GM12878 (cell line): ENCODE results near the gene USP11. TPM values are rescaled to one million over a fixed set of nuclear protein-coding genes. Genes with fewer than 3 reads are reported as not detected.

ENCODE experiments used
- ATAC-seq: fragments of 200-7000 bp; cut with Tn5 transposase; 3 replicates; pipeline ENCODE4 v1.9.1; 2020; ENCODE audit warnings: mild to moderate bottlenecking, moderate library complexity
- BruUV-seq: library from RNA; stranded (reverse); fragments of 400-500 nt; replicated peaks from 2 replicates; lab custom pipeline; 2021; lab: Mats Ljungman, UMichigan
- CTCF ChIA-PET: fragments of 300-600 bp; sonication (Branson Sonifier 250); formaldehyde crosslinking; extraction: SDS; loops from one replicate; lab custom pipeline; 2021; ENCODE audit warnings: inconsistent platforms; lab: Yijun Ruan, JAX
- POLR2A ChIA-PET: fragments of 350-600 bp; formaldehyde crosslinking; extraction: SDS; loops from one replicate; lab custom pipeline; 2021; ENCODE audit warnings: inconsistent platforms; lab: Charles Lee
- RAD21 ChIA-PET: fragments of 300-600 bp; sonication (Branson Sonifier 250); formaldehyde crosslinking; loops from one replicate; lab custom pipeline; 2023; ENCODE audit warnings: antibody characterized with exemption; ENCODE audit not compliant: unreplicated experiment; lab: Charles Lee
- SMC1A ChIA-PET: fragments of 300-600 bp; sonication (Branson Sonifier 250); formaldehyde crosslinking; loops from one replicate; lab custom pipeline; 2023; ENCODE audit not compliant: unreplicated experiment, uncharacterized antibody; lab: Charles Lee
- DNase-seq: peaks from one replicate; pipeline ENCODE4 v3.0.0-alpha.2; 2011; ENCODE audit warnings: low read depth, low spot score
- FAIRE-seq: peaks from 3 replicates; lab custom pipeline; 2011; peaks lifted over from hg19 to GRCh38; lab: Jason Lieb, UNC
- H2AFZ ChIP-seq: 2 replicates; pipeline ENCODE4 v1.6.0; 2011; ENCODE audit warnings: low read depth, low read length, control low read depth; ENCODE audit not compliant: control insufficient read depth
- H3K27ac ChIP-seq: 2 replicates; pipeline ENCODE4 v1.5.1; 2011; ENCODE audit warnings: control low read depth; ENCODE audit not compliant: control insufficient read depth, insufficient read depth
- H3K27me3 ChIP-seq, 2 experiments: replicated peaks in 1 of 2; 2 replicates each; pipeline versions ENCODE4 v1.6.0 to v1.6.1; 2011; ENCODE audit warnings: low read length in 1 of 2; ENCODE audit not compliant: control insufficient read depth in 2 of 2, insufficient read depth in 2 of 2
- H3K36me3 ChIP-seq, 2 experiments: 2 replicates each; pipeline ENCODE4 v1.5.1; 2011; ENCODE audit warnings: low read length in 1 of 2; ENCODE audit not compliant: control insufficient read depth in 2 of 2, insufficient read depth in 2 of 2
- H3K4me1 ChIP-seq: 2 replicates; pipeline ENCODE4 v1.6.1; 2011; ENCODE audit warnings: mild to moderate bottlenecking, low read length, moderate library complexity, mixed read lengths; ENCODE audit not compliant: control insufficient read depth, insufficient read depth
- H3K4me2 ChIP-seq: 2 replicates; pipeline ENCODE4 v1.6.0; 2011; ENCODE audit warnings: control low read depth; ENCODE audit not compliant: control insufficient read depth, insufficient read depth
- H3K4me3 ChIP-seq: fragments of 200-600 bp; sonication (generic); 2 replicates; pipeline ENCODE4 v1.5.1; 2016
- H3K79me2 ChIP-seq: 2 replicates; pipeline ENCODE4 v1.6.0; 2011; ENCODE audit warnings: low read length; ENCODE audit not compliant: control insufficient read depth, insufficient read depth
- H3K9ac ChIP-seq: 2 replicates; pipeline ENCODE4 v1.8.0; 2011; ENCODE audit warnings: low read length, control low read depth, mixed read lengths; ENCODE audit not compliant: control insufficient read depth, insufficient read depth
- H3K9me3 ChIP-seq: replicated peaks from 3 replicates; pipeline ENCODE4 v1.5.1; 2011; ENCODE audit warnings: mild to moderate bottlenecking, low read length; ENCODE audit not compliant: control insufficient read depth, insufficient read depth
- H4K20me1 ChIP-seq: 2 replicates; pipeline ENCODE4 v1.6.0; 2011; ENCODE audit not compliant: control insufficient read depth, insufficient read depth
- ASH2L ChIP-seq: fragments of 300-600, 200-600 bp; sonication (generic); IDR thresholded peaks from 2 replicates; pipeline ENCODE4 v1.6.1; 2017; ENCODE audit warnings: low read depth, mild to moderate bottlenecking, borderline replicate concordance
- BRCA1 ChIP-seq: IDR thresholded peaks from 2 replicates; pipeline ENCODE4 v1.6.1; 2011; ENCODE audit warnings: low read depth, low read length, improper control_type of control experiment
- HCFC1 ChIP-seq: fragments of 150-350 bp; IDR thresholded peaks from 2 replicates; pipeline ENCODE4 v1.6.1; 2014; ENCODE audit warnings: low read length
- MXI1 ChIP-seq: fragments of 150-350 bp; IDR thresholded peaks from 2 replicates; pipeline ENCODE4 v1.6.1; 2011; ENCODE audit warnings: low read depth, mild to moderate bottlenecking, inconsistent platforms, low read length, improper control_type of control experiment
- NBN ChIP-seq: fragments of 450-650 bp; IDR thresholded peaks from 2 replicates; pipeline ENCODE4 v1.6.1; 2016
- RAD21 ChIP-seq: IDR thresholded peaks from 2 replicates; pipeline ENCODE4 v1.6.1; 2011; ENCODE audit warnings: mild to moderate bottlenecking, low read depth, low read length, moderate library complexity; ENCODE audit not compliant: insufficient read depth
- RB1 ChIP-seq: fragments of 450-650 bp; formaldehyde crosslinking; IDR thresholded peaks from 2 replicates; pipeline ENCODE4 v1.6.1; 2017; ENCODE audit warnings: mild to moderate bottlenecking, borderline replicate concordance
- WGBS: methylation state at CpG from one replicate; pipeline ENCODE4 v1.1.6; 2016; ENCODE audit warnings: low lambda C conversion rate; ENCODE audit not compliant: insufficient replicate concordance, insufficient coverage; ENCODE audit errors: missing lambda C conversion rate; 5-methylcytosine and 5-hydroxymethylcytosine counted together
- in situ Hi-C: fragments of 300-500 bp; cut with MboI; formaldehyde crosslinking; loops from 9 replicates; pipeline ENCODE4 v1.14.3; 2018; ENCODE audit warnings: mixed read lengths
- intact Hi-C: fragments of 100-400 bp; cut with micrococcal nuclease; formaldehyde crosslinking; loops from one replicate; pipeline ENCODE4 v1.14.2; 2022; ENCODE audit not compliant: unreplicated experiment
- polyA plus RNA-seq, 11 experiments: library from polyadenylated mRNA; depleted of rRNA in 4 of 11; unstranded in 6 of 11; stranded (reverse) in 5 of 11; fragments of >200 nt; fragmentation: Nextera tagmentation in 4 of 11; fragmentation: Illumina TruSeq in 1 of 11; extraction: Ambion mirVana in 4 of 11; extraction: Trizol in 1 of 11; gene quantifications; 1 replicate in 1 of 11; 2 replicates in 10 of 11; pipeline versions ENCODE4 v1.2.1 to v1.2.3, GENCODE V29; 2011 to 2016; ENCODE audit warnings: inconsistent platforms in 2 of 11, missing spikeins in 2 of 11, low read depth in 1 of 11
- total RNA-seq, 4 experiments: library from RNA; depleted of rRNA in 3 of 4; stranded (reverse); fragments of >200 nt in 3 of 4; fragmentation: Illumina TruSeq in 1 of 4; extraction: Trizol in 1 of 4; gene quantifications; 2 replicates each; pipeline versions ENCODE4 v1.2.1 to v1.2.3, GENCODE V29; 2013 to 2021
- TF ChIP-seq, protein P1 (sequence below): fragments of 450-650 bp; IDR thresholded peaks from 2 replicates; pipeline ENCODE4 v1.6.1; 2014; ENCODE audit warnings: mild to moderate bottlenecking
- TF ChIP-seq, protein P2 (sequence below): fragments of 450-650 bp; formaldehyde crosslinking; IDR thresholded peaks from 2 replicates; pipeline ENCODE4 v1.4.0; 2022; ENCODE audit warnings: mild to moderate bottlenecking, moderate library complexity
- TF ChIP-seq, protein P3 (sequence below): IDR thresholded peaks from 2 replicates; pipeline ENCODE4 v1.6.1; 2012; ENCODE audit warnings: improper control_type of control experiment, low read depth, low read length; ENCODE audit not compliant: insufficient replicate concordance
- TF ChIP-seq, protein P4 (sequence below): fragments of 450-650 bp; IDR thresholded peaks from 2 replicates; pipeline ENCODE4 v1.6.1; 2017; ENCODE audit warnings: mild to moderate bottlenecking, moderate library complexity

Gene USP11
- total and polyA plus RNA-seq, 10 of the 15 experiments (the other 5 are each of a cell fraction or from before 2014, with no cell fraction given): 3.3 to 44.0 (median 20.9) TPM

DNA sequence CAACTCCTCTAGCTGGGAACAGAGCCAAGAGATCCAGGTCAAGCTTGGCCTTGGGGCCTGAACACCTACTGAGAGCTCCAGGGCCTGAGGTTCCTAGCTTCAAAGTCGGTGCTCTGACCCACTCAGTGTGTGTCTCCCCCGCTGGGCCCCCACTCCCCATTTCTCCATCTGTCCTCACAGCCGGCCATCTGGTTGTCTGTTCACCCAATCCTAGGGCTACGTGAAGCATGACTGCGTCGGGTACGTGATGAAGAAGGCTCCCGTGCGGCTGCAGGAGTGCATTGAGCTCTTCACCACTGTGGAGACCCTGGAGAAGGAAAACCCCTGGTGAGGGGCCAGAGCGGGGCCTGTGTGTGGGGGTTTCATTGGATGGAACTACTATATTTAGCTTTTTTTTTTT is 12.3 kb downstream of the USP11 start:
- no peak for FAIRE-seq
- WGBS: 85% methylated on average over 10 of the region's 10 CpGs
- no peak overlapping the region for H3K4me2 ChIP-seq
- H3K27me3 ChIP-seq: no peaks in the 10 kb centered on the region
- intact Hi-C loops (no loop called here), in situ Hi-C loops (no loop called here)
- H3K27ac ChIP-seq: no peak overlapping the region
- ChIA-PET RAD21 (no interaction called here), POLR2A (interaction anchor here (0.6 kb wide), 1 partner anchor 1923 kb away, joined by 4 read pairs; no protein-coding TSS in a partner anchor), SMC1A (no interaction called here), CTCF (no interaction called here)
- H3K9me3 ChIP-seq: no peaks in the 10 kb centered on the region
- no TSS peak for BruUV-seq
- H2AFZ ChIP-seq: no peak overlapping the region
- H3K9ac ChIP-seq: no peak overlapping the region
- no peak for DNase-seq
- H3K4me3 ChIP-seq: no peak overlapping the region
- no peak for ATAC-seq
- H3K79me2 ChIP-seq: no peaks in the 10 kb centered on the region
- peaks cover 0 to 1% of the 10 kb centered on the region in 2 experiments; a peak in 2 of 4 replicates for H3K36me3 ChIP-seq
- H4K20me1 ChIP-seq: no peaks in the 10 kb centered on the region
- no peaks in the 10 kb centered on the region for H3K4me1 ChIP-seq
- TF ChIP-seq RB1 (no peak), MXI1 (no peak), HCFC1 (no peak), ASH2L (no peak), RAD21 (no peak), NBN (no peak), BRCA1 (no peak)
- TF ChIP-seq, protein P1, sequence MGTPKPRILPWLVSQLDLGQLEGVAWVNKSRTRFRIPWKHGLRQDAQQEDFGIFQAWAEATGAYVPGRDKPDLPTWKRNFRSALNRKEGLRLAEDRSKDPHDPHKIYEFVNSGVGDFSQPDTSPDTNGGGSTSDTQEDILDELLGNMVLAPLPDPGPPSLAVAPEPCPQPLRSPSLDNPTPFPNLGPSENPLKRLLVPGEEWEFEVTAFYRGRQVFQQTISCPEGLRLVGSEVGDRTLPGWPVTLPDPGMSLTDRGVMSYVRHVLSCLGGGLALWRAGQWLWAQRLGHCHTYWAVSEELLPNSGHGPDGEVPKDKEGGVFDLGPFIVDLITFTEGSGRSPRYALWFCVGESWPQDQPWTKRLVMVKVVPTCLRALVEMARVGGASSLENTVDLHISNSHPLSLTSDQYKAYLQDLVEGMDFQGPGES: no peak
- TF ChIP-seq, protein P2, sequence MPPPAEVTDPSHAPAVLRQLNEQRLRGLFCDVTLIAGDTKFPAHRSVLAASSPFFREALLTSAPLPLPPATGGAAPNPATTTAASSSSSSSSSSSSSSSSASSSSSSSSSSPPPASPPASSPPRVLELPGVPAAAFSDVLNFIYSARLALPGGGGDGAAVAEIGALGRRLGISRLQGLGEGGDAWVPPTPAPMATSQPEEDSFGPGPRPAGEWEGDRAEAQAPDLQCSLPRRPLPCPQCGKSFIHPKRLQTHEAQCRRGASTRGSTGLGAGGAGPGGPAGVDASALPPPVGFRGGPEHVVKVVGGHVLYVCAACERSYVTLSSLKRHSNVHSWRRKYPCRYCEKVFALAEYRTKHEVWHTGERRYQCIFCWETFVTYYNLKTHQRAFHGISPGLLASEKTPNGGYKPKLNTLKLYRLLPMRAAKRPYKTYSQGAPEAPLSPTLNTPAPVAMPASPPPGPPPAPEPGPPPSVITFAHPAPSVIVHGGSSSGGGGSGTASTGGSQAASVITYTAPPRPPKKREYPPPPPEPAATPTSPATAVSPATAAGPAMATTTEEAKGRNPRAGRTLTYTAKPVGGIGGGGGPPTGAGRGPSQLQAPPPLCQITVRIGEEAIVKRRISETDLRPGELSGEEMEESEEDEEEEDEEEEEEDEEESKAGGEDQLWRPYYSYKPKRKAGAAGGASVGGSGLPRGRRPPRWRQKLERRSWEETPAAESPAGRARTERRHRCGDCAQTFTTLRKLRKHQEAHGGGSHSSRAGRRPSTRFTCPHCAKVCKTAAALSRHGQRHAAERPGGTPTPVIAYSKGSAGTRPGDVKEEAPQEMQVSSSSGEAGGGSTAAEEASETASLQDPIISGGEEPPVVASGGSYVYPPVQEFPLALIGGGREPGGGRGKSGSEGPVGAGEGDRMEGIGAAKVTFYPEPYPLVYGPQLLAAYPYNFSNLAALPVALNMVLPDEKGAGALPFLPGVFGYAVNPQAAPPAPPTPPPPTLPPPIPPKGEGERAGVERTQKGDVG: no peak
- TF ChIP-seq, protein P3, sequence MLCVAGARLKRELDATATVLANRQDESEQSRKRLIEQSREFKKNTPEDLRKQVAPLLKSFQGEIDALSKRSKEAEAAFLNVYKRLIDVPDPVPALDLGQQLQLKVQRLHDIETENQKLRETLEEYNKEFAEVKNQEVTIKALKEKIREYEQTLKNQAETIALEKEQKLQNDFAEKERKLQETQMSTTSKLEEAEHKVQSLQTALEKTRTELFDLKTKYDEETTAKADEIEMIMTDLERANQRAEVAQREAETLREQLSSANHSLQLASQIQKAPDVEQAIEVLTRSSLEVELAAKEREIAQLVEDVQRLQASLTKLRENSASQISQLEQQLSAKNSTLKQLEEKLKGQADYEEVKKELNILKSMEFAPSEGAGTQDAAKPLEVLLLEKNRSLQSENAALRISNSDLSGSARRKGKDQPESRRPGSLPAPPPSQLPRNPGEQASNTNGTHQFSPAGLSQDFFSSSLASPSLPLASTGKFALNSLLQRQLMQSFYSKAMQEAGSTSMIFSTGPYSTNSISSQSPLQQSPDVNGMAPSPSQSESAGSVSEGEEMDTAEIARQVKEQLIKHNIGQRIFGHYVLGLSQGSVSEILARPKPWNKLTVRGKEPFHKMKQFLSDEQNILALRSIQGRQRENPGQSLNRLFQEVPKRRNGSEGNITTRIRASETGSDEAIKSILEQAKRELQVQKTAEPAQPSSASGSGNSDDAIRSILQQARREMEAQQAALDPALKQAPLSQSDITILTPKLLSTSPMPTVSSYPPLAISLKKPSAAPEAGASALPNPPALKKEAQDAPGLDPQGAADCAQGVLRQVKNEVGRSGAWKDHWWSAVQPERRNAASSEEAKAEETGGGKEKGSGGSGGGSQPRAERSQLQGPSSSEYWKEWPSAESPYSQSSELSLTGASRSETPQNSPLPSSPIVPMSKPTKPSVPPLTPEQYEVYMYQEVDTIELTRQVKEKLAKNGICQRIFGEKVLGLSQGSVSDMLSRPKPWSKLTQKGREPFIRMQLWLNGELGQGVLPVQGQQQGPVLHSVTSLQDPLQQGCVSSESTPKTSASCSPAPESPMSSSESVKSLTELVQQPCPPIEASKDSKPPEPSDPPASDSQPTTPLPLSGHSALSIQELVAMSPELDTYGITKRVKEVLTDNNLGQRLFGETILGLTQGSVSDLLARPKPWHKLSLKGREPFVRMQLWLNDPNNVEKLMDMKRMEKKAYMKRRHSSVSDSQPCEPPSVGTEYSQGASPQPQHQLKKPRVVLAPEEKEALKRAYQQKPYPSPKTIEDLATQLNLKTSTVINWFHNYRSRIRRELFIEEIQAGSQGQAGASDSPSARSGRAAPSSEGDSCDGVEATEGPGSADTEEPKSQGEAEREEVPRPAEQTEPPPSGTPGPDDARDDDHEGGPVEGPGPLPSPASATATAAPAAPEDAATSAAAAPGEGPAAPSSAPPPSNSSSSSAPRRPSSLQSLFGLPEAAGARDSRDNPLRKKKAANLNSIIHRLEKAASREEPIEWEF: no peak
- TF ChIP-seq, protein P4, sequence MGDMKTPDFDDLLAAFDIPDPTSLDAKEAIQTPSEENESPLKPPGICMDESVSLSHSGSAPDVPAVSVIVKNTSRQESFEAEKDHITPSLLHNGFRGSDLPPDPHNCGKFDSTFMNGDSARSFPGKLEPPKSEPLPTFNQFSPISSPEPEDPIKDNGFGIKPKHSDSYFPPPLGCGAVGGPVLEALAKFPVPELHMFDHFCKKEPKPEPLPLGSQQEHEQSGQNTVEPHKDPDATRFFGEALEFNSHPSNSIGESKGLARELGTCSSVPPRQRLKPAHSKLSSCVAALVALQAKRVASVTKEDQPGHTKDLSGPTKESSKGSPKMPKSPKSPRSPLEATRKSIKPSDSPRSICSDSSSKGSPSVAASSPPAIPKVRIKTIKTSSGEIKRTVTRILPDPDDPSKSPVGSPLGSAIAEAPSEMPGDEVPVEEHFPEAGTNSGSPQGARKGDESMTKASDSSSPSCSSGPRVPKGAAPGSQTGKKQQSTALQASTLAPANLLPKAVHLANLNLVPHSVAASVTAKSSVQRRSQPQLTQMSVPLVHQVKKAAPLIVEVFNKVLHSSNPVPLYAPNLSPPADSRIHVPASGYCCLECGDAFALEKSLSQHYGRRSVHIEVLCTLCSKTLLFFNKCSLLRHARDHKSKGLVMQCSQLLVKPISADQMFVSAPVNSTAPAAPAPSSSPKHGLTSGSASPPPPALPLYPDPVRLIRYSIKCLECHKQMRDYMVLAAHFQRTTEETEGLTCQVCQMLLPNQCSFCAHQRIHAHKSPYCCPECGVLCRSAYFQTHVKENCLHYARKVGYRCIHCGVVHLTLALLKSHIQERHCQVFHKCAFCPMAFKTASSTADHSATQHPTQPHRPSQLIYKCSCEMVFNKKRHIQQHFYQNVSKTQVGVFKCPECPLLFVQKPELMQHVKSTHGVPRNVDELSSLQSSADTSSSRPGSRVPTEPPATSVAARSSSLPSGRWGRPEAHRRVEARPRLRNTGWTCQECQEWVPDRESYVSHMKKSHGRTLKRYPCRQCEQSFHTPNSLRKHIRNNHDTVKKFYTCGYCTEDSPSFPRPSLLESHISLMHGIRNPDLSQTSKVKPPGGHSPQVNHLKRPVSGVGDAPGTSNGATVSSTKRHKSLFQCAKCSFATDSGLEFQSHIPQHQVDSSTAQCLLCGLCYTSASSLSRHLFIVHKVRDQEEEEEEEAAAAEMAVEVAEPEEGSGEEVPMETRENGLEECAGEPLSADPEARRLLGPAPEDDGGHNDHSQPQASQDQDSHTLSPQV: no peak
